ENCODE data around the gene ZDHHC5. TPM values are rescaled to one million over a fixed set of nuclear protein-coding genes. Genes with fewer than 3 reads are reported as not detected.
"Not testable (repeated sequence)": the region's sequence is repeated elsewhere in the genome, so short reads cannot be mapped to it uniquely, and the experiment has no call there.

ZDHHC5 gene
- total RNA-seq, 1 donor from 2014 or later, result 53.9 TPM

- Mint-ChIP-seq H3K4me3 (no peak overlapping the region), H3K27ac (no peak overlapping the region), H3K27me3 (ENCODE audit: low read depth) (no peaks in the 10 kb centered on the region), H3K9me3 (no peaks in the 10 kb centered on the region), H3K36me3 (peaks cover 42% of the 10 kb centered on the region), H3K4me1 (no peaks in the 10 kb centered on the region)
- no peak for DNase-seq (ENCODE audit: low spot score in 2 of 2, unreplicated experiment in 2 of 2)
- no peak for TF ChIP-seq CTCF (IDR thresholded peaks at IDR 0.05; ENCODE audit: unreplicated experiment)
Observed at GRCh38 chr11:57699813-57700212, 31.9 kb downstream of the ZDHHC5 start.

- no peak for DNase-seq (ENCODE audit: low spot score in 2 of 2, unreplicated experiment in 2 of 2)
- no peak overlapping the region for H3K27ac Mint-ChIP-seq
- H3K9me3 Mint-ChIP-seq, result no peaks in the 10 kb centered on the region
- no peaks in the 10 kb centered on the region for H3K27me3 Mint-ChIP-seq (ENCODE audit: low read depth)
- no peak for TF ChIP-seq CTCF (IDR thresholded peaks at IDR 0.05; ENCODE audit: unreplicated experiment)
- peaks cover 42% of the 10 kb centered on the region for H3K36me3 Mint-ChIP-seq
- H3K4me3 Mint-ChIP-seq, result no peak overlapping the region
- no peaks in the 10 kb centered on the region for H3K4me1 Mint-ChIP-seq
Observed at GRCh38 chr11:57700425-57700824, 32.5 kb downstream of the ZDHHC5 start.

DNA sequence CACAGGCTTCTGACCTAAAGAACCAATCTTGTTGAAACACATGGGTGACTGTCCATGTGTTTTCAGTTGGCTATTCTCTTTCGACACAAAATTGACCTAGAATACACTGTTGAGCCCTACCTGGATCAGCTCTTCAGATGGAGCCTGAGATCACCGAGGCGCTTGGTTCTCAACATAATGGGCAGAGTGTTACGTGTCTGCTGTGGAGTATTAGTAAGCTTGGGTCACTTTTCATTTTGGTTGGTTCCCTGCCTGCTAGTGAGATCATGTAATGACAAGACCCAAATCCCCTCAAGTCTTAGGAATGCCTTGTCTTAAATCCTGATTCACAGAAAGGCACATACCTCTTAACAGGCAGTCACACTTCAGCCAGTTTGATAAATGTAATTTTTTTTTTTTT lies 35.4 kb downstream of the ZDHHC5 start:
- no peak overlapping the region for H3K27ac Mint-ChIP-seq
- H3K27me3 Mint-ChIP-seq (ENCODE audit: low read depth), result no peaks in the 10 kb centered on the region
- no peak for DNase-seq (ENCODE audit: low spot score in 2 of 2, unreplicated experiment in 2 of 2)
- H3K4me1 Mint-ChIP-seq, result no peaks in the 10 kb centered on the region
- peaks cover 34% of the 10 kb centered on the region for H3K36me3 Mint-ChIP-seq
- TF ChIP-seq CTCF (IDR thresholded peaks at IDR 0.05; ENCODE audit: unreplicated experiment), result no peak
- no peak overlapping the region for H3K4me3 Mint-ChIP-seq
- H3K9me3 Mint-ChIP-seq, result no peaks in the 10 kb centered on the region

- Mint-ChIP-seq H3K4me3 (no peak overlapping the region), H3K9me3 (no peaks in the 10 kb centered on the region), H3K27me3 (ENCODE audit: low read depth) (no peaks in the 10 kb centered on the region), H3K27ac (no peak overlapping the region), H3K36me3 (peaks cover 26% of the 10 kb centered on the region), H3K4me1 (peaks cover 3% of the 10 kb centered on the region)
- no peak for TF ChIP-seq CTCF (IDR thresholded peaks at IDR 0.05; ENCODE audit: unreplicated experiment)
- no peak for DNase-seq (ENCODE audit: low spot score in 2 of 2, unreplicated experiment in 2 of 2)
Observed at GRCh38 chr11:57704932-57705331, 37.0 kb downstream of the ZDHHC5 start.

- not testable (repeated sequence) for H3K4me3 Mint-ChIP-seq; H3K9me3 Mint-ChIP-seq; H3K27me3 Mint-ChIP-seq (ENCODE audit: low read depth); H3K27ac Mint-ChIP-seq; DNase-seq (ENCODE audit: low spot score in 2 of 2, unreplicated experiment in 2 of 2); H3K4me1 Mint-ChIP-seq
- H3K36me3 Mint-ChIP-seq, result peaks cover 25% of the 10 kb centered on the region
Observed at GRCh38 chr11:57705432-57705831, 37.5 kb downstream of the ZDHHC5 start.

DNA sequence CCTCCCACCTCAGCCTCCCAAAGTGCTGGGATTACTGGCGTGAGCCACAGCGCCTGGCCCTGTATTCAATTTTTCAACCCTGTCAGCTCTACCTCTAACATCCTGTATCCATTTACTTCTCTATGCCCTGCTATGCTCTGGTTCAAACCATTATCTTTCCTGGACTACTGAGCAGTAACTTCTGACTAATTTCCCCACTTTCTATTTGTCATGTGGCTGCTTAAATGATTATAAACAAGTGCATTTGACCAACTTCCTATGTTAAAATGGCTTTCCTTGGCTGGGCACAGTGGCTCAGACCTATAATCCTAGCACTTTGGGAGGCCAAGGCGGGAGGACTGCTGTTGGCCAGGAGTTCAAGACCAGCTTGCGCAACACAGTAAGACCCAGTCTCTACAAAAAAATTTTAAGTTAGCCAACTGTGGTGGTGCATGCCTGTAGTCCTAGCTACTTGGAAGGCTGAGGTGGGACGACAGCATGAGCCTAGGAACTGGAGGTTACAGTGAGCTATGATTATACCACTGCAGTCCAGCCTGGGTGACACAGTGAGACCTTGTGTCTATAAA lies 42.0 kb downstream of the ZDHHC5 start:
- Mint-ChIP-seq H3K9me3 (no peaks in the 10 kb centered on the region), H3K27ac (no peak overlapping the region), H3K27me3 (ENCODE audit: low read depth) (no peaks in the 10 kb centered on the region)

More for the DNA sequence above, 42.0 kb downstream of the ZDHHC5 start:
- no peak overlapping the region for H3K4me3 Mint-ChIP-seq
- H3K4me1 Mint-ChIP-seq, result peaks cover 28% of the 10 kb centered on the region
- DNase-seq (ENCODE audit: low spot score in 2 of 2, unreplicated experiment in 2 of 2), result no peak
- peaks cover 8% of the 10 kb centered on the region for H3K36me3 Mint-ChIP-seq
- TF ChIP-seq CTCF (IDR thresholded peaks at IDR 0.05; ENCODE audit: unreplicated experiment), result no peak

Data from mesothelial cell of epicardium (in vitro differentiated cells).